Measurements from ENCODE around the gene CFAP57.
A peak's percentile ranks its signal among the peaks of the same experiment; 100 is the strongest.
"Not testable (repeated sequence)": the region's sequence is repeated elsewhere in the genome, so short reads cannot be mapped to it uniquely, and the experiment has no call there.

CFAP57 gene

DNA sequence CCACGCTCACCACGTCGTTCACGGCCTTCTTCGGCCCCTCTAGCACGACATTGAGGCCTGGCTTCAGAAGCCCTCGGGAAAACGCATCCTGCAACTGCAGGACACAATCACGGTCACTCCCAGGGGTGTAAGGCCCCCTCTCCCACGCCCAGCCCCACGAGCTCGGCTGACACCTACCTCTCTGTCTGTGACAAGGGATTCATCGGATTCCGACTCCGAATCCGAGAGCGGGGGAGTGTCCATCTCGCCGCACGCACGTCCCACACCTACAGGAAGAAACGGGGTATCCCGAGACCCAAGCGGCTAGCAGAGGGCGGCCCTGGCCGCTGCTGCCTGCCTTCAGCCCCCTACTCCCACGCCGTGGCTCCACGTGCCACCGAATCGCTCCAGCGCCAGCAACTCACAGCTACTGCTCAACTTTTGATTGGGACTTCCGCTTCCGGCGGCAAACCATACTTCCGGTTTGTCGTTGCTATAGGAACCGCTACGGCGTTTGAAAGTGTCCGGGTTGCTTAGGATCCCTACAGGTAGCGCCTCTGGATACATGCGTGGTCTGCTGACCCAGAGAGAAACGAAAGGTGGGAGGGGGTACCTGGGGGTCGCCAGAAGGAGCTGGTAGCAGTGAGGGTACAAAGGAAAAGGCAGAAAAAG is at the start of gene CFAP57, which contains the start of gene EBNA1BP2:
Gene CFAP57 (plus strand): TSS at position 455 of the 651 bp plus-strand sequence. CDS start 424 bp downstream, outside the sequence.
Gene EBNA1BP2 (minus strand): TSS at position 415 of the 651 bp plus-strand sequence. CDS start 172 bp downstream, at position 243.
- peak; percentile 80 to 85 for DNase-seq (ENCODE audit: low read depth in 1 of 2, low spot score in 1 of 2)

GRCh38 chr1:43123031-43123430 is 49.1 kb upstream of the CFAP57 start:
- no peak for DNase-seq (ENCODE audit: low read depth in 1 of 2, low spot score in 1 of 2)

- DNase-seq (ENCODE audit: low read depth in 1 of 2, low spot score in 1 of 2), result no peak
Measured at GRCh38 chr1:43128816-43129215, 43.3 kb upstream of the CFAP57 start.

GRCh38 chr1:43129426-43129825 is 42.7 kb upstream of the CFAP57 start:
- no peak for DNase-seq (ENCODE audit: low read depth in 1 of 2, low spot score in 1 of 2)

DNA sequence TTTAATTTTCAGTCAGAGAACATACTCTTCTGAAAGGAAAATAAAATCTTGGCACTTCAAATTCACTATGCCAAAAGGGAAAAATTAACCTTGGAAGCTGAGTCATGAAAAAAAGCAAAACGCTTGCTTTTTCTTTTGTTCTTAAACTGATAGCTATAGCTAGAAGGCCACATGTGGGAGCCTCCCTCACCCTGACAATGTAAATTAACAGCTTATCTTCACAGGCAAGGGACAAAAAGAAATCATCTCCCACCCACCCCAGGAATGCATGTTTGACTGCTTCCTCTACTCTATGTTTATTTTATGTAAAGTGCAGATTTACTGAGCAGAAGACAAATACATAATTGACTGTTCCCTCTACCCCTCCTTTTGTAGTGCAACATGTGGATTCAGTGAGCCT is 38.1 kb upstream of the CFAP57 start:
- DNase-seq (ENCODE audit: low read depth in 1 of 2, low spot score in 1 of 2), result no peak

DNA sequence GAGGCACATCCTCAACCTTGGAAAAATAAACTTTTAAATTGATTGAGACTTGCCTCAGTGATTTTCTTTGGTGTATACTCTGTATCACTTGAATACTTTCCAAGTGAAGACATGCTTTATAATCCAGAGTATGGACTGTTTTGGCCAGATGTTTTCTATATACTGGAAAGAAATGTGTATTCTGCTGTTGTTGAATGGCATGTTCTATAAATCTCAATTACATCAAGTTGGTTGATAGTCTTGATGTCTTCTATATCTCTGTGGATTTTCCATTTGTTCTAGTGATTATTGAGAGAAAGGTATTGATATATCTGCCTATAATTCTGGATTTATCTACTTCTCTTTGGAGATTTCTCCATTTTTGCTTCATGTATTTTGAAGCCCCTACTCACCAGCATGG is 37.5 kb upstream of the CFAP57 start:
- DNase-seq (ENCODE audit: low read depth in 1 of 2, low spot score in 1 of 2), result no peak

GRCh38 chr1:43135857-43136781 is 36.0 kb upstream of the CFAP57 start:
- no peak for DNase-seq (ENCODE audit: low read depth in 1 of 2, low spot score in 1 of 2)

DNA sequence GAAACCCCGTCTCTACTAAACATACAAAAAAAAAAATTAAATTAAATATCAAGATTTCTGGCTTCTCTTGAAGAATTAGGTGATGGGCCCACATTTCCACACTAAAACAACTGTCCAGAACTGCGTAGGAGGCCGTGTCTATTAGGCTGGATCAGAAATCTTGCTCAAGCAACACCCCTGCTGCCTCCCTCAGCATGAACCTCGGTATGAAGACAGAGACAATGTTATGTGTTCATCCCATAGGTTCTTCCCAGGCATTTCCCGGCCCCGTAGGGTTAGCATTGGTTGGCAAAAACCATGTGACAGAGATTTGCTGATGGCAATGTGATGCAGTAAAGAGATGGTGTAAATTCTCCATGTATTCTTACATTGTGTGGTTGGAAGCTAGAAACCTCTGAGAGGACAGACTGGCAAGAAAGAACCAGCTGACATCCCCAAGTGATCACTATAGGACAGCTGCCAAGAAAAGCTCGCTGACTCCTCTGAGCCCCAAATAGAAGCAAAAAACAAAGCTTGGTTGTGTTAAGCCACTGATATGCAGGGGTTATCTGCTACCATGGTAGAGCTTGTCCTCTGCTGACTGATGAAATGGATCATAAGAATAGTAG is 34.6 kb upstream of the CFAP57 start:
- DNase-seq (ENCODE audit: low read depth in 1 of 2, low spot score in 1 of 2), result no peak

DNA sequence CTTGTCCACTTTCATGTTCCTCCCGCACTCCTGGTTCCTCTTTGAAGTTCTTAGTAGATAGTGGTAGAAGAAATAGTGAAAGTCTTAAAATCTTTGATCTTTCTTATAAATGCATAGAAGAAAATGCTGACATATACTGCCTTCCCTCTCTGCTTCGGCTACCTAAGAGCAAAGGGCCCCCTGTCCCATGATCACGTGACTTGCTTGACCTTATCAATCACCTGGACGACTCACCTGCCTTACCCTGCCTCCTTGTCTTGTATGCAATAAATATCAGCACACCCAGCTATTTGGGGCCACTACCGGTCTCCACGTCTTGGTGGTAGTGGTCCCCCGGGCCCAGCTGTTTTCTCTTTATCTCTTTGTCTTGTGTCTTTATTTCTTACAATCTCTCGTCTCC is 32.8 kb upstream of the CFAP57 start:
- DNase-seq (ENCODE audit: low read depth in 1 of 2, low spot score in 1 of 2), result not testable (repeated sequence)

- no peak for DNase-seq (ENCODE audit: low read depth in 1 of 2, low spot score in 1 of 2)
Measured at GRCh38 chr1:43140010-43140409, 32.1 kb upstream of the CFAP57 start.

- DNase-seq (ENCODE audit: low read depth in 1 of 2, low spot score in 1 of 2), result no peak
Measured at GRCh38 chr1:43140583-43140982, 31.5 kb upstream of the CFAP57 start.

GRCh38 chr1:43143441-43143888 is 28.7 kb upstream of the CFAP57 start:
- no peak for DNase-seq (ENCODE audit: low read depth in 1 of 2, low spot score in 1 of 2)

- DNase-seq (ENCODE audit: low read depth in 1 of 2, low spot score in 1 of 2), result no peak
Measured at GRCh38 chr1:43144237-43144636, 27.9 kb upstream of the CFAP57 start.

- DNase-seq (ENCODE audit: low read depth in 1 of 2, low spot score in 1 of 2), result no peak
Measured at GRCh38 chr1:43147625-43148327, 24.4 kb upstream of the CFAP57 start.

- no peak for DNase-seq (ENCODE audit: low read depth in 1 of 2, low spot score in 1 of 2)
Measured at GRCh38 chr1:43149889-43150288, 22.2 kb upstream of the CFAP57 start.

GRCh38 chr1:43152866-43153265 is 19.3 kb upstream of the CFAP57 start:
- DNase-seq (ENCODE audit: low read depth in 1 of 2, low spot score in 1 of 2), result no peak

DNA sequence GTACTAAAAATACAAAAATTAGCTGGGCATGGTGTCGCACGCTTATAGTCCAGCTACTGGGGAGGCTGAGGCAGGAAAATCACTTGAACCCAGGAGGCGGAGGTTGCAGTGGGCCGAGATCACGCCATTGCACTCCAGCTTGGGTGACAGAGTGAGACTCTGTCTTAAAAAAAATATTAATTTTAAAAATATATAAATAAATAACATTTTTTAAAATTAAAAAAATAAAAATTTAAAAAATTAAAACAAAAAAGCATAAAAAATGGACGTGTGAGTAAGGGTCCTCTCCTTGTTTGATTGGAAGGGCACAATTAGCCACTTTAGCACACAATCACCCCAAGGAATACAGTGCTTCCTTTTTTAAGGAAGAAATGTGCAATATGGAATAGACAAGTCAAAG is 18.7 kb upstream of the CFAP57 start:
- DNase-seq (ENCODE audit: low read depth in 1 of 2, low spot score in 1 of 2), result no peak

DNA sequence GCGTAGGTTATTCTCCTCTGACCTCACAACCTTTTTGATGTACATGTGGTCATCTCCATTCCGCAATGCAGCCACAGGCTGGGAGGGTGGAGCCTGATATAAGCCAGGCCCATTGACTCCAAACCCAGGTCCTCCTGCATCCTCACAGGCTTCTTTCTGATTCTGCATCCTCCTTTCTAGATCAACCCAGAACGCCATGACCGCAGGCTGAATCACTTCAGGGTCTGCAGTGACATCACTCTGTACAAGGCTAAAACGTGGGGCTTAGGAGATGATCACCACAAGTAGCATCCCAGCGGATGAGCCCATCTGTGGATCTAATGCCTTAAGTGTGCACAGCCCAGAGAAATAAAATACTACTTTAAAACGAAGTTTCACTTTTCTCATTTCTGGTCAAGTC is 16.1 kb upstream of the CFAP57 start:
- DNase-seq (ENCODE audit: low read depth in 1 of 2, low spot score in 1 of 2), result no peak

DNA sequence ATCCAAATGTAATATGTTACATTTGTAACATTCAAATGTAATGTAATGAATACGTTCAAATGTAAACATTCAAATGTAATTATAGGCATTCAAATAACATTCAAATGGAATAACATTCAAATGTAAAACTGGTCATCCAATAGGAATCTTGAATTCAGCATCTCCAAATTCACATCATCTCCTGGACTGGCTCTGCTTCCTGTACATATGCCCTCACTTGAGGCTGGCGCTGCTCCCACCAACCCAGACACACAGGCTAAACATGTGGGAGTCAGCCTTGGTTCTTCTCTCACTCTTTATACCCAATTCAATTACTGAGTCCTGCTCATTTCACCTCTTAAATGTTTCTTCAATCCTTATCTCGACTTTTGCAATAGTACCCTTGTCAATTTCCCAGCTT is 7.0 kb upstream of the CFAP57 start:
- DNase-seq (ENCODE audit: low read depth in 1 of 2, low spot score in 1 of 2), result no peak

DNA sequence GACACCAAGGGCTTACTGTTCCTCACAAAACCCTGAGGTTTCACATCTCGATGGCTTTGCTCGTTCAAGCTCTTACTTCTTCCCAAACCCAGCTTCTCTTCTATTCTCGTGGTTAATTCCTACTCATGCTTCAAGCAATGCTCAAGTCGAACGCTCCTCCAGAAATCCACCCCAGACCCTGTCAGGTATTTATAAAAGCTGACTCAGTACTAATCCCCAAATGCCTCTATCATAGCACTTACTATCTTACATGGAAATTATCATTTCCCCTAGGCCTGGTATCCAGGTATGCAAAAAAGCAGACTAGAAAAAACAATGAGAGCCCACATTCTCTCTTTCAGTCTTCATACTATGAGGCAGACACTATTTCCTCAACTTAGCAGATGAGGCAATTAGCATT is 6.4 kb upstream of the CFAP57 start:
- DNase-seq (ENCODE audit: low read depth in 1 of 2, low spot score in 1 of 2), result no peak

DNA sequence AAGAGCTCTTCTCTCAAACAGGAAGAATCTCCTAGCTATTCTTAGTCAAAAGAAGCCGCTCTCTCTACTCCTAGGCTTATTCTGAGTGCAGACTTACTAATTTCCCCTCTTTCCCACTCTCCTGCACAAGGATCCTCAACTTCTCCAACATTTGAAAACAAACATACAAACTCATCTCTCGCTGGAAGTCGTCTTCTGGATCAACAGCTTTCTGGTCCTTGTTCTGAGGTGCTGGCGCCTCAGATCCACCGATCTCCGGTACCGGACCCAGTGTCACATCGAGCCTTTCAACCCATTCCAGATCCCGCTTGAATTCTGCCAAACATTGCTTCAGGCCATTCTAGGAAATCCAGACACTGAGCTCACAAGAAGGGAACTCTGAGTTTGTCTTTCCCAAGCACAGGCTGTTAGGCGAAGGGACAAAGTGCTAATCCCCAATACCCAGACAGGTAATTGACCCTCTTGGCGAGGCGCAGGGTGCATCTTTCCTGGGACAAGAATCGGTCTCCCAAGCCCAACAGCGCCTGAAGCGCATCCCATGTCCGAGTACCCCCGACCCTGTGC is 736 bp upstream of the CFAP57 start:
- DNase-seq (ENCODE audit: low read depth in 1 of 2, low spot score in 1 of 2), result no peak

All from activated T-helper 1 cell treated with anti-CD3 and anti-CD28 coated beads, Interleukin-2, amount 50 U/mL, for 16 hours (primary cell).